HepG2 (cell line): ENCODE measurements around the gene CD302. TPM values are rescaled to one million over a fixed set of nuclear protein-coding genes. Genes with fewer than 3 reads are reported as not detected.
A peak's percentile ranks its signal among the peaks of the same experiment; 100 is the strongest.

Experiments used
- AHDC1 ChIP-seq: sonication (generic); formaldehyde crosslinking; IDR thresholded peaks from 2 replicates; pipeline ENCODE4 v1.5.1; 2020; ENCODE audit warnings: mild to moderate bottlenecking, missing genetic modification reagents, borderline replicate concordance
- EHMT2 ChIP-seq: fragments of 200-600 bp; sonication (generic); IDR thresholded peaks from 2 replicates; pipeline ENCODE4 v1.7.0; 2017; ENCODE audit warnings: antibody characterized with exemption, low read depth, low read length, borderline replicate concordance
- FOXP1 ChIP-seq, 2 experiments: fragments of 450-650 bp in 1 of 2; IDR thresholded peaks; 2 replicates each; pipeline ENCODE4 v1.6.1; 2017 to 2018; ENCODE audit warnings: antibody characterized with exemption in 1 of 2
- HOXA3 ChIP-seq: sonication (generic); formaldehyde crosslinking; IDR thresholded peaks from 2 replicates; pipeline ENCODE4 v1.5.0; 2020; ENCODE audit warnings: missing genetic modification reagents
- MNT ChIP-seq: fragments of 450-650 bp; IDR thresholded peaks from 2 replicates; pipeline ENCODE4 v1.6.1; 2016
- NCOA5 ChIP-seq: sonication (generic); formaldehyde crosslinking; IDR thresholded peaks from 2 replicates; pipeline ENCODE4 v1.4.0; 2020; ENCODE audit warnings: missing genetic modification reagents
- NFIB ChIP-seq: sonication (generic); formaldehyde crosslinking; IDR thresholded peaks from 2 replicates; pipeline ENCODE4 v1.9.0; 2021; ENCODE audit warnings: missing genetic modification reagents, mild to moderate bottlenecking, borderline replicate concordance
- NFKBIZ ChIP-seq: IDR thresholded peaks from 2 replicates; pipeline ENCODE4 v1.6.1; 2018; ENCODE audit warnings: missing genetic modification reagents, missing compliant biosample characterization
- RNF2 ChIP-seq: fragments of 450-650 bp; conservative IDR thresholded peaks from 2 replicates; pipeline ENCODE4 v1.6.1; 2016; ENCODE audit warnings: low read depth
- SKIL ChIP-seq: sonication (generic); formaldehyde crosslinking; IDR thresholded peaks from 2 replicates; pipeline ENCODE4 v1.8.0; 2022; ENCODE audit warnings: missing genetic modification reagents, mild to moderate bottlenecking, moderate library complexity, borderline replicate concordance
- ZBTB7A ChIP-seq: sonication (generic); formaldehyde crosslinking; IDR thresholded peaks from 2 replicates; pipeline ENCODE4 v1.8.0; 2022; ENCODE audit warnings: mild to moderate bottlenecking, missing genetic modification reagents
- ZFP36L2 ChIP-seq: sonication (generic); formaldehyde crosslinking; IDR thresholded peaks from 2 replicates; pipeline ENCODE4 v1.4.0; 2020; ENCODE audit warnings: missing genetic modification reagents
- ZNF136 ChIP-seq: sonication (generic); formaldehyde crosslinking; IDR thresholded peaks from 2 replicates; pipeline ENCODE4 v1.8.1; 2022; ENCODE audit warnings: low read depth, mild to moderate bottlenecking, moderate library complexity, missing genetic modification reagents
- ZNF331 ChIP-seq: sonication (generic); formaldehyde crosslinking; IDR thresholded peaks from 2 replicates; pipeline ENCODE4 v1.4.0; 2020; ENCODE audit warnings: missing genetic modification reagents
- ZNF552 ChIP-seq: sonication (generic); formaldehyde crosslinking; IDR thresholded peaks from 2 replicates; pipeline ENCODE4 v1.9.0; 2022; ENCODE audit warnings: missing genetic modification reagents, mild to moderate bottlenecking, borderline replicate concordance
- polyA plus RNA-seq, 8 experiments: library from polyadenylated mRNA; depleted of rRNA in 3 of 8; stranded (reverse) in 7 of 8; unstranded in 1 of 8; fragments of >200 nt; fragmentation: Illumina TruSeq in 4 of 8; extraction: Trizol in 4 of 8; gene quantifications; 2 replicates each; pipeline versions ENCODE4 v1.2.1 to v1.2.3, GENCODE V29; 2011 to 2016; ENCODE audit warnings: low read depth in 4 of 8, missing spikeins in 1 of 8, mixed read lengths in 1 of 8; ENCODE audit not compliant: insufficient read depth in 1 of 8
- total RNA-seq, 5 experiments: library from RNA; depleted of rRNA; stranded (reverse); fragments of >200 nt; fragmentation: Illumina TruSeq; extraction: Trizol; gene quantifications; 2 replicates each; pipeline ENCODE4 v1.2.3, GENCODE V29; 2016; ENCODE audit warnings: low read depth in 1 of 5
- TF ChIP-seq, protein P1 (sequence below): sonication (generic); formaldehyde crosslinking; IDR thresholded peaks from 2 replicates; pipeline ENCODE4 v1.8.0; 2023; ENCODE audit warnings: mild to moderate bottlenecking, missing genetic modification reagents

Gene CD302
- total and polyA plus RNA-seq, 2 of the 13 experiments (the other 11 are each of a cell fraction or from before 2014, with no cell fraction given) = 8.0 to 15.6 TPM

- TF ChIP-seq AHDC1 (CRISPR knock-in tag) (peak; percentile 77), ZNF552 (CRISPR knock-in tag) (peak; percentile 71; the same call in 1 of the 2 replicates), RNF2 (peak; percentile 81), EHMT2 (no peak), FOXP1 (IDR thresholded peaks at IDR 0.05) (no peak), FOXP1 (CRISPR knock-in tag; IDR thresholded peaks at IDR 0.05) (peak; percentile 80), ZNF331 (peak; percentile 32; the same call in 1 of the 2 replicates), NCOA5 (CRISPR knock-in tag) (no peak), NFKBIZ (no peak), ZNF136 (CRISPR knock-in tag) (no peak; the same call in 1 of the 2 replicates), SKIL (CRISPR knock-in tag) (peak; percentile 81), ZBTB7A (CRISPR knock-in tag) (peak; percentile 91), HOXA3 (CRISPR knock-in tag) (peak; percentile 80), ZFP36L2 (no peak; the same call in 1 of the 2 replicates), MNT (no peak), NFIB (CRISPR knock-in tag) (no peak)
- TF ChIP-seq, protein P1, sequence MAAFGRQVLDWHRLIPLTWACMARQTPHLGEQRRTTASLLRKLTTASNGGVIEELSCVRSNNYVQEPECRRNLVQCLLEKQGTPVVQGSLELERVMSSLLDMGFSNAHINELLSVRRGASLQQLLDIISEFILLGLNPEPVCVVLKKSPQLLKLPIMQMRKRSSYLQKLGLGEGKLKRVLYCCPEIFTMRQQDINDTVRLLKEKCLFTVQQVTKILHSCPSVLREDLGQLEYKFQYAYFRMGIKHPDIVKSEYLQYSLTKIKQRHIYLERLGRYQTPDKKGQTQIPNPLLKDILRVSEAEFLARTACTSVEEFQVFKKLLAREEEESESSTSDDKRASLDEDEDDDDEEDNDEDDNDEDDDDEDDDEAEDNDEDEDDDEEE (CRISPR knock-in tag) = no peak
These were observed at the start of gene CD302 (continued) for GRCh38 chr2:159797543-159798375.
